ENCODE measurements around the gene ARHGEF12. TPM values are rescaled to one million over a fixed set of nuclear protein-coding genes. Genes with fewer than 3 reads are reported as not detected.

Gene ARHGEF12
- polyA plus RNA-seq, 2 of the 4 experiments (the other 2 are of a cell fraction): 16.7 to 27.2 TPM

GRCh38 chr11:120288021-120288420 is 48.2 kb upstream of the ARHGEF12 start:
- TF ChIP-seq GATA3 (IDR thresholded peaks at IDR 0.05; ENCODE audit: borderline replicate concordance): no peak
- TF ChIP-seq ZFP36 (IDR thresholded peaks at IDR 0.05; ENCODE audit: borderline replicate concordance, partially characterized antibody): no peak
- TF ChIP-seq BHLHE40 (IDR thresholded peaks at IDR 0.05; ENCODE audit: low read depth, low read length): no peak
- no peak for TF ChIP-seq MAZ (IDR thresholded peaks at IDR 0.05; ENCODE audit: borderline replicate concordance, low read depth, low read length)
- TF ChIP-seq RAD21 (conservative IDR thresholded peaks at IDR 0.05 in 1 of 2, IDR thresholded peaks at IDR 0.05 in 1 of 2): no peak
- no peak for TF ChIP-seq CEBPB (IDR thresholded peaks at IDR 0.05)
- TF ChIP-seq ZC3H11A (IDR thresholded peaks at IDR 0.05): no peak
- no peak for TF ChIP-seq CBX2 (IDR thresholded peaks at IDR 0.05; ENCODE audit: borderline replicate concordance, low read depth)
- no peak for TF ChIP-seq CBX8 (IDR thresholded peaks at IDR 0.05)
- no peak for TF ChIP-seq EP300 (IDR thresholded peaks at IDR 0.05)
- no peak for TF ChIP-seq FOXS1 (CRISPR knock-in tag; IDR thresholded peaks at IDR 0.05)
- ATAC-seq: no peak
- DNase-seq (ENCODE audit: low read depth in 1 of 2, low spot score in 1 of 2): no peak
- ChIA-PET POLR2A (no interaction called here), CTCF (interaction anchor here (0.6 to 6.0 kb wide), 5 partner anchors 10 to 117 kb away, joined by 3 to 38 read pairs (median 4); no protein-coding TSS in a partner anchor)
- no peaks in the 10 kb centered on the region for H3K4me1 ChIP-seq
- no peaks in the 10 kb centered on the region for H3K9me3 ChIP-seq
- no peak for FAIRE-seq
- no peak overlapping the region for H3K27ac ChIP-seq
- H3K4me2 ChIP-seq: no peak overlapping the region
- 7% methylated on average over 2 of the region's 2 CpGs for WGBS (ENCODE audit: missing lambda C conversion rate)
- H3K4me3 ChIP-seq: no peak overlapping the region

GRCh38 chr11:120289426-120289825 is 46.8 kb upstream of the ARHGEF12 start:
- H3K4me2 ChIP-seq: no peak overlapping the region
- POLR2A ChIA-PET: no interaction called here
- H3K27ac ChIP-seq: no peak overlapping the region
- H3K9me3 ChIP-seq: no peaks in the 10 kb centered on the region
- ATAC-seq: no peak
- H3K4me1 ChIP-seq: no peaks in the 10 kb centered on the region
- CTCF ChIA-PET: interaction anchor here (1.7 to 6.0 kb wide), 3 partner anchors 10 to 55 kb away, joined by 4 to 38 read pairs (median 12); no protein-coding TSS in a partner anchor
- TF ChIP-seq EP300 (IDR thresholded peaks at IDR 0.05) (no peak), HEYL (CRISPR knock-in tag; IDR thresholded peaks at IDR 0.05) (no peak), ZFP36 (IDR thresholded peaks at IDR 0.05; ENCODE audit: borderline replicate concordance, partially characterized antibody) (no peak), RNF2 (IDR thresholded peaks at IDR 0.05; ENCODE audit: borderline replicate concordance, low read depth) (no peak), HOXA7 (CRISPR knock-in tag; IDR thresholded peaks at IDR 0.05) (no peak), HDAC2 (IDR thresholded peaks at IDR 0.05) (no peak)
- WGBS (ENCODE audit: missing lambda C conversion rate): 58% methylated on average over 9 of the region's 9 CpGs
- H3K4me3 ChIP-seq: no peak overlapping the region
- DNase-seq (ENCODE audit: low read depth in 1 of 2, low spot score in 1 of 2): no peak
- FAIRE-seq: no peak

- no peak overlapping the region for H3K4me3 ChIP-seq
- ChIA-PET CTCF (interaction anchor here (6.0 kb wide), 1 partner anchor 9 kb away, joined by 38 read pairs; no protein-coding TSS in a partner anchor), POLR2A (no interaction called here)
- H3K9me3 ChIP-seq: no peaks in the 10 kb centered on the region
- DNase-seq (ENCODE audit: low read depth in 1 of 2, low spot score in 1 of 2) (no peak), ATAC-seq (no peak), FAIRE-seq (no peak)
- no peak overlapping the region for H3K27ac ChIP-seq
- H3K4me2 ChIP-seq: no peak overlapping the region
- 3% methylated on average over 3 of the region's 3 CpGs for WGBS (ENCODE audit: missing lambda C conversion rate)
- H3K4me1 ChIP-seq: no peaks in the 10 kb centered on the region
- TF ChIP-seq GATA3 (IDR thresholded peaks at IDR 0.05; ENCODE audit: borderline replicate concordance) (no peak), RCOR1 (IDR thresholded peaks at IDR 0.05; ENCODE audit: low read depth, low read length) (no peak), FOSB (CRISPR knock-in tag; IDR thresholded peaks at IDR 0.05) (no peak)
Observed at GRCh38 chr11:120290956-120291355, 45.3 kb upstream of the ARHGEF12 start.

- no peaks in the 10 kb centered on the region for H3K4me1 ChIP-seq
Observed at GRCh38 chr11:120293038-120293800, 43.0 kb upstream of the ARHGEF12 start.

More at GRCh38 chr11:120293038-120293800, 43.0 kb upstream of the ARHGEF12 start:
- ChIA-PET CTCF (interaction anchor here (1.0 to 2.0 kb wide), 3 partner anchors 10 to 58 kb away, joined by 3 to 14 read pairs (median 10); no protein-coding TSS in a partner anchor), POLR2A (no interaction called here)
- WGBS (ENCODE audit: missing lambda C conversion rate): 21% methylated on average over 5 of the region's 5 CpGs
- no peak for ATAC-seq
- Histone ChIP-seq H3K27ac (no peak overlapping the region), H3K4me3 (no peak overlapping the region), H3K9me3 (no peaks in the 10 kb centered on the region), H3K4me2 (no peak overlapping the region)
- FAIRE-seq: no peak
- TF ChIP-seq CBX8 (IDR thresholded peaks at IDR 0.05) (no peak), HOXA7 (CRISPR knock-in tag; IDR thresholded peaks at IDR 0.05) (no peak), SMC3 (IDR thresholded peaks at IDR 0.05) (no peak), FOSB (CRISPR knock-in tag; IDR thresholded peaks at IDR 0.05) (no peak), PHF8 (IDR thresholded peaks at IDR 0.05; ENCODE audit: borderline replicate concordance, low read depth) (no peak), JUN (IDR thresholded peaks at IDR 0.05) (no peak), RAD21 (conservative IDR thresholded peaks at IDR 0.05 in 1 of 2, IDR thresholded peaks at IDR 0.05 in 1 of 2) (no peak), BCL3 (IDR thresholded peaks at IDR 0.05) (no peak), RNF2 (IDR thresholded peaks at IDR 0.05; ENCODE audit: borderline replicate concordance, low read depth) (no peak), RCOR1 (IDR thresholded peaks at IDR 0.05; ENCODE audit: low read depth, low read length) (no peak), EHMT2 (IDR thresholded peaks at IDR 0.05; ENCODE audit: low read depth) (no peak), ATOH8 (CRISPR knock-in tag; IDR thresholded peaks at IDR 0.05; ENCODE audit: low read depth) (no peak), ZFP36 (IDR thresholded peaks at IDR 0.05; ENCODE audit: borderline replicate concordance, partially characterized antibody) (no peak), FOSL2 (IDR thresholded peaks at IDR 0.05) (no peak), FOSL2 (CRISPR knock-in tag; IDR thresholded peaks at IDR 0.05) (no peak), GATA3 (IDR thresholded peaks at IDR 0.05; ENCODE audit: borderline replicate concordance) (no peak), CEBPB (IDR thresholded peaks at IDR 0.05) (no peak)
- DNase-seq (ENCODE audit: low read depth in 1 of 2, low spot score in 1 of 2): no peak
